ENCODE measurements around the gene C16orf90. TPM values are rescaled to one million over a fixed set of nuclear protein-coding genes. Genes with fewer than 3 reads are reported as not detected.

Gene C16orf90
- total RNA-seq, 4 donors from 2014 or later = not detected

DNA sequence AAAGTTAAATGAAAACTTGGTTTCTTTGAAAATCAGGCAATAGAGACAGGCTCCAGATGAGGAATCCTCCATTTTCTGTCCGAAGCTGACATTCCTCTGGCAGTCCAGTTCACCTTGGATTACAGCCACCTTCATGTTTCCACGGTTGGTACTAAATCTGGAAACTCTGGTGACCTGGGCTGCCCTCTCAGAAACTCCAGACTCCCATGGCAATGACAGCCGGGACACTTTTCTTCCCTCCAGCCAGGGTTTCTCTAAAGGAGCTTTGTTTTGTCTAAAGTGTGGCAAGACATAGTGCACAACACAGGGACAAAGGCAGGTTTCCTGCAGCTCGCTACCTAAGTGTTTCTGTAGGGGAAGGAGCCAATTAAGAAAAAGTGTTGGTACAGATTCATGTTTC is 41.6 kb upstream of the C16orf90 start:
- Histone ChIP-seq H3K4me1 (peaks cover 25 to 35% of the 10 kb centered on the region in 2 donors), H3K27me3 (no peaks in the 10 kb centered on the region), H3K4me3 (no peak overlapping the region), H3K27ac (peak overlapping the region in 3 of 4 donors; percentile 5 to 45 (median 7)), H3K36me3 (peaks cover 0 to 19% of the 10 kb centered on the region in 2 donors), H3K9me3 (no peaks in the 10 kb centered on the region)
- in situ Hi-C loops (cut with MboI; ENCODE audit: low sequenced_read_pairs in 4 of 4) = loop anchor here in 1 of 4 donors (25.0 kb wide), 1 partner anchor 350 kb away; the partner anchor contains the start of gene CREBBP
- ATAC-seq = peak in 1 of 2 donors; percentile 57
- DNase-seq = no peak
- TF ChIP-seq, protein P1, sequence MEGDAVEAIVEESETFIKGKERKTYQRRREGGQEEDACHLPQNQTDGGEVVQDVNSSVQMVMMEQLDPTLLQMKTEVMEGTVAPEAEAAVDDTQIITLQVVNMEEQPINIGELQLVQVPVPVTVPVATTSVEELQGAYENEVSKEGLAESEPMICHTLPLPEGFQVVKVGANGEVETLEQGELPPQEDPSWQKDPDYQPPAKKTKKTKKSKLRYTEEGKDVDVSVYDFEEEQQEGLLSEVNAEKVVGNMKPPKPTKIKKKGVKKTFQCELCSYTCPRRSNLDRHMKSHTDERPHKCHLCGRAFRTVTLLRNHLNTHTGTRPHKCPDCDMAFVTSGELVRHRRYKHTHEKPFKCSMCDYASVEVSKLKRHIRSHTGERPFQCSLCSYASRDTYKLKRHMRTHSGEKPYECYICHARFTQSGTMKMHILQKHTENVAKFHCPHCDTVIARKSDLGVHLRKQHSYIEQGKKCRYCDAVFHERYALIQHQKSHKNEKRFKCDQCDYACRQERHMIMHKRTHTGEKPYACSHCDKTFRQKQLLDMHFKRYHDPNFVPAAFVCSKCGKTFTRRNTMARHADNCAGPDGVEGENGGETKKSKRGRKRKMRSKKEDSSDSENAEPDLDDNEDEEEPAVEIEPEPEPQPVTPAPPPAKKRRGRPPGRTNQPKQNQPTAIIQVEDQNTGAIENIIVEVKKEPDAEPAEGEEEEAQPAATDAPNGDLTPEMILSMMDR (IDR thresholded peaks at IDR 0.05 in 4 of 5, conservative IDR thresholded peaks at IDR 0.05 in 1 of 5) = no peak
- TF ChIP-seq POLR2A (IDR thresholded peaks at IDR 0.05) = no peak
- intact Hi-C loops (cut with DNase I; ENCODE audit: low total_unique reads) = no loop called here

- peak overlapping the region in 1 of 4 donors; percentile 45 for H3K27ac ChIP-seq
- H3K4me3 ChIP-seq = no peak overlapping the region
- TF ChIP-seq, protein P1 (IDR thresholded peaks at IDR 0.05 in 4 of 5, conservative IDR thresholded peaks at IDR 0.05 in 1 of 5) = no peak
- TF ChIP-seq POLR2A (IDR thresholded peaks at IDR 0.05) = no peak
- intact Hi-C loops (cut with DNase I; ENCODE audit: low total_unique reads) (no loop called here), in situ Hi-C loops (cut with MboI; ENCODE audit: low sequenced_read_pairs in 4 of 4) (loop anchor here in 1 of 4 donors (25.0 kb wide), 1 partner anchor 351 kb away; the partner anchor contains the start of gene CREBBP)
- ATAC-seq (no peak), DNase-seq (no peak)
- H3K4me1 ChIP-seq = peaks cover 25 to 35% of the 10 kb centered on the region in 2 donors
- no peaks in the 10 kb centered on the region for H3K9me3 ChIP-seq
- no peaks in the 10 kb centered on the region for H3K27me3 ChIP-seq
- peaks cover 0 to 19% of the 10 kb centered on the region in 2 donors for H3K36me3 ChIP-seq
These were observed 41.0 kb upstream of the C16orf90 start for GRCh38 chr16:3536271-3536731.

DNA sequence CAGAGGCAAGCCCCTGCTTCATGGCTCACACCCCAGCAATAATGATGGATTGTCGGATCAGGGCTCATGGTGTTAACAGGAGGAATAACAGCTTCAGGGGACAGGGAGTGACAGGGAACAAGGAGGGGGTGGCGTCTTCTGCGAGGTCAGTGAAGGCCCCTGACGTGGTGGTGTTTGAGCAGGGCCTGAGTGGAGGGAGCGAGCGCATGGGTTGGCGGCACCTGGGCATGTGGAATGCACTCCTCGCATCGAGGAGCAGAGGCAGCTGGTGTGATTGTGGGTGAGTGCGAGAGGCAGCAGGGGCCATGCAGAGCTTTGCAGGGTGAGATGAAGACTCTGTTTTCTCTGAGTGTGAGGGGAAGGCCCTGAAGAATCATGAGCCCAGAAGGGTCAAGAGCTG is 38.8 kb upstream of the C16orf90 start:
- no peak for DNase-seq
- peaks cover 0 to 31% of the 10 kb centered on the region in 2 donors for H3K36me3 ChIP-seq

GRCh38 chr16:3532741-3533140 is 37.5 kb upstream of the C16orf90 start:
- Histone ChIP-seq H3K9me3 (no peaks in the 10 kb centered on the region), H3K27ac (no peak overlapping the region), H3K4me3 (no peak overlapping the region), H3K36me3 (peaks cover 0 to 31% of the 10 kb centered on the region in 2 donors), H3K27me3 (no peaks in the 10 kb centered on the region), H3K4me1 (peaks cover 13 to 14% of the 10 kb centered on the region in 2 donors)
- in situ Hi-C loops (cut with MboI; ENCODE audit: low sequenced_read_pairs in 4 of 4) (loop anchor here in 1 of 4 donors (25.0 kb wide), 1 partner anchor 355 kb away; the partner anchor contains the start of gene CREBBP), intact Hi-C loops (cut with DNase I; ENCODE audit: low total_unique reads) (no loop called here)
- ATAC-seq (no peak), DNase-seq (no peak)
- TF ChIP-seq, protein P1 (IDR thresholded peaks at IDR 0.05 in 4 of 5, conservative IDR thresholded peaks at IDR 0.05 in 1 of 5) = no peak
- no peak for TF ChIP-seq POLR2A (IDR thresholded peaks at IDR 0.05)

More for the DNA sequence above, 38.8 kb upstream of the C16orf90 start:
- Histone ChIP-seq H3K4me3 (no peak overlapping the region), H3K27ac (no peak overlapping the region), H3K9me3 (no peaks in the 10 kb centered on the region), H3K27me3 (no peaks in the 10 kb centered on the region), H3K4me1 (peaks cover 20 to 28% of the 10 kb centered on the region in 2 donors)
- TF ChIP-seq POLR2A (IDR thresholded peaks at IDR 0.05) = no peak
- TF ChIP-seq, protein P1 (IDR thresholded peaks at IDR 0.05 in 4 of 5, conservative IDR thresholded peaks at IDR 0.05 in 1 of 5) = no peak
- intact Hi-C loops (cut with DNase I; ENCODE audit: low total_unique reads) = no loop called here
- no peak for ATAC-seq
- in situ Hi-C loops (cut with MboI; ENCODE audit: low sequenced_read_pairs in 4 of 4) = loop anchor here in 1 of 4 donors (25.0 kb wide), 1 partner anchor 353 kb away; the partner anchor contains the start of gene CREBBP

All from gastrocnemius medialis (tissue), 4 donors.